HCT116 (cell line): ENCODE results near the gene COMMD1. TPM values are rescaled to one million over a fixed set of nuclear protein-coding genes. Genes with fewer than 3 reads are reported as not detected.
"Not testable (repeated sequence)": the region's sequence is repeated elsewhere in the genome, so short reads cannot be mapped to it uniquely, and the experiment has no call there.

Experiments
- ATAC-seq: fragments of 200-7000 bp; cut with Tn5 transposase; 2 replicates; pipeline ENCODE4 v1.9.1; 2020; ENCODE audit warnings: mild to moderate bottlenecking, moderate library complexity
- BruUV-seq: library from RNA; stranded (reverse); fragments of 400-500 nt; replicated peaks from 2 replicates; lab custom pipeline; 2021; lab: Mats Ljungman, UMichigan
- CTCF ChIA-PET: fragments of 300-600 bp; sonication (Branson Sonifier 250); formaldehyde crosslinking; loops from one replicate; lab custom pipeline; 2021; ENCODE audit warnings: antibody characterized with exemption; lab: Charles Lee
- POLR2A ChIA-PET: fragments of 300-600, 350-600 bp; sonication (Branson Sonifier 250); formaldehyde crosslinking; loops from one replicate; lab custom pipeline; 2021; ENCODE audit warnings: antibody characterized with exemption; lab: Charles Lee
- RAD21 ChIA-PET, 2 experiments: fragments of 300-600 bp; sonication (Branson Sonifier 250); formaldehyde crosslinking; loops; one replicate each; lab custom pipeline; 2023; ENCODE audit warnings: low total read pairs in 2 of 2; ENCODE audit not compliant: uncharacterized antibody in 2 of 2, unreplicated experiment in 2 of 2, low non-redundant PET in 1 of 2; lab: Charles Lee
- DNase-seq: peaks from one replicate; pipeline ENCODE4 v3.0.0-alpha.2; 2010; ENCODE audit warnings: low read depth, low spot score
- H2AFZ ChIP-seq: fragments of 200-600 bp; shearing (Covaris generic), sonication (generic); 2 replicates; pipeline ENCODE4 v1.6.1; 2017; ENCODE audit warnings: low read depth, mixed run types, mixed read lengths, antibody characterized with exemption, low read length; ENCODE audit not compliant: poor library complexity, severe bottlenecking
- H3K27ac ChIP-seq: 2 replicates; pipeline ENCODE4 v1.5.1; 2012; ENCODE audit warnings: low read depth, low read length
- H3K27me3 ChIP-seq: fragments of 200-600 bp; sonication (generic); 2 replicates; pipeline ENCODE4 v1.6.1; 2016; ENCODE audit warnings: mixed run types, low read length, mixed read lengths; ENCODE audit not compliant: insufficient read depth
- H3K36me3 ChIP-seq, 2 experiments: fragments of 200-500 bp in 1 of 2; fragments of 200-600 bp in 1 of 2; sonication (Bioruptor generic) in 1 of 2; sonication (generic) in 1 of 2; 2 replicates each; pipeline versions ENCODE4 v1.5.1 to v1.6.1; 2014 to 2016; ENCODE audit warnings: low read length in 2 of 2, inconsistent platforms in 1 of 2, mixed read lengths in 1 of 2, mixed run types in 1 of 2; ENCODE audit not compliant: insufficient read depth in 2 of 2, control insufficient read depth in 1 of 2
- H3K4me1 ChIP-seq, 2 experiments: fragments of 200-600 bp in 1 of 2; sonication (generic) in 1 of 2; 2 replicates each; pipeline versions ENCODE4 v1.5.1 to v1.6.1; 2012 to 2017; ENCODE audit warnings: low read length in 2 of 2, inconsistent platforms in 1 of 2, mild to moderate bottlenecking in 1 of 2, mixed read lengths in 1 of 2, mixed run types in 1 of 2, moderate library complexity in 1 of 2; ENCODE audit not compliant: insufficient read depth in 2 of 2, control insufficient read depth in 1 of 2
- H3K4me2 ChIP-seq: fragments of 200-600 bp; sonication (generic); 2 replicates; pipeline ENCODE4 v1.6.1; 2017; ENCODE audit warnings: mixed run types, low read length, mixed read lengths
- H3K4me3 ChIP-seq, 2 experiments: fragments of 200-600 bp in 1 of 2; sonication (generic) in 1 of 2; replicated peaks in 1 of 2; 2 replicates each; pipeline ENCODE4 v1.5.1; 2011 to 2016; ENCODE audit warnings: low read length in 2 of 2, control low read depth in 1 of 2, low read depth in 1 of 2, mild to moderate bottlenecking in 1 of 2, mixed read lengths in 1 of 2, mixed run types in 1 of 2
- H3K79me2 ChIP-seq: fragments of 200-600 bp; sonication (generic); 2 replicates; pipeline ENCODE4 v1.6.1; 2017; ENCODE audit warnings: mild to moderate bottlenecking, mixed run types, low read length, moderate library complexity, mixed read lengths; ENCODE audit not compliant: insufficient read depth
- H3K9ac ChIP-seq: fragments of 200-600 bp; sonication (generic); 2 replicates; pipeline ENCODE4 v1.6.1; 2016; ENCODE audit warnings: low read length, mixed read lengths
- H3K9me2 ChIP-seq: fragments of 200-600 bp; sonication (generic), shearing (Covaris generic); 2 replicates; pipeline ENCODE4 v1.6.1; 2017; ENCODE audit warnings: mixed run types, mild to moderate bottlenecking, moderate library complexity; ENCODE audit not compliant: insufficient read depth
- H3K9me3 ChIP-seq, 2 experiments: fragments of 200-500 bp in 1 of 2; fragments of 200-600 bp in 1 of 2; sonication (Bioruptor generic) in 1 of 2; sonication (generic) in 1 of 2; 2 replicates each; pipeline ENCODE4 v1.6.1; 2014 to 2017; ENCODE audit warnings: low read length in 2 of 2, mixed read lengths in 2 of 2, inconsistent platforms in 1 of 2, low read depth in 1 of 2, mild to moderate bottlenecking in 1 of 2, mixed run types in 1 of 2, moderate library complexity in 1 of 2; ENCODE audit not compliant: control insufficient read depth in 1 of 2, insufficient read depth in 1 of 2
- H4K20me1 ChIP-seq: fragments of 200-600 bp; sonication (generic), shearing (Covaris generic); 2 replicates; pipeline ENCODE4 v1.6.1; 2017; ENCODE audit warnings: mixed run types, mild to moderate bottlenecking, moderate library complexity; ENCODE audit not compliant: insufficient read depth
- CEBPB ChIP-seq: IDR thresholded peaks from 2 replicates; pipeline ENCODE4 v1.6.1; 2012; ENCODE audit warnings: low read depth
- JUND ChIP-seq: IDR thresholded peaks from 2 replicates; pipeline ENCODE4 v1.6.1; 2012
- SIN3A ChIP-seq: IDR thresholded peaks from 2 replicates; pipeline ENCODE4 v1.6.1; 2012; ENCODE audit warnings: low read depth
- SRF ChIP-seq: IDR thresholded peaks from 2 replicates; pipeline ENCODE4 v1.6.1; 2012; ENCODE audit warnings: low read depth
- YY1 ChIP-seq: IDR thresholded peaks from 2 replicates; pipeline ENCODE4 v1.6.1; 2011; ENCODE audit warnings: low read length, low read depth, moderate library complexity, mild to moderate bottlenecking; ENCODE audit not compliant: insufficient replicate concordance; ENCODE audit errors: extremely low read depth
- intact Hi-C: fragments of 100-400 bp; cut with micrococcal nuclease; formaldehyde crosslinking; loops from 2 replicates; pipeline ENCODE4 v1.10.0; 2022
- total RNA-seq: library from RNA; stranded (reverse); gene quantifications from one replicate; pipeline ENCODE4 v1.2.1, GENCODE V29; 2021; ENCODE audit not compliant: unreplicated experiment
- TF ChIP-seq, protein P1 (sequence below): IDR thresholded peaks from 2 replicates; pipeline ENCODE4 v1.6.1; 2011; ENCODE audit warnings: mild to moderate bottlenecking, low read length, moderate library complexity; ENCODE audit not compliant: insufficient replicate concordance; ENCODE audit errors: extremely low read depth

COMMD1 gene
- total RNA-seq, 1 experiment from 2014 or later = 16.1 TPM

DNA sequence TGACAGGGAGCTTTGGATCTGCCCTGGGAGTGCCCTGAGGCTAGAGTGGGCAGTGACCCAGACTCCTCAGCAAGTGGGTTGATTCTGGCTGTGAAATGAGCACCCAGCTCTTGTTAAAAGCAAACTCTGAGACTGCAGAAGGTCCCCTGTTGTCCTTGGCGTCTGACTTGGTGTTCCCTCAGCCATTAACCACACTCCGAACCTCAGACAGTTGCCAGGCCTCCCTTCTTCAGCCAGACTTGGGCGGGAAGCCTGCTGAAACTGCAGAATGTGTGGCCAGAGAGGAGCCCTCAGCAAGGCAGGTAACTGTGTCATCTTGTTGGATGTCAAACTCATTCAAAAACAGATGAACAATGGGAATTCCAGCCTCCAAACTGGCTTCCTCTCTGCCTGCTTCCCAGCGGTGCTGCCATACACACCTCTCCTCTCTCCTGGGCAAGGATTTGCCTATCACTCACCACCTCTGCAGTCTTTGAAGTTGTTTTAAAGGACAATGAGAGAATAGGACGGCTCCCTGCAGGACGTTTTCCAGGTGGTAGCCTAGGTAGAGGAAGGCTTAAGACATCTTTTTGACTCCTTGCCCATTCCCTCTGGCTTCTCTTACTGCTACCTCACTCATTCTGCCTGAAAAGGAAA lies 251.5 kb downstream of the COMMD1 start (continued):
- TF ChIP-seq YY1 (no peak), JUND (no peak), SRF (no peak), SIN3A (no peak)
- TF ChIP-seq, protein P1, sequence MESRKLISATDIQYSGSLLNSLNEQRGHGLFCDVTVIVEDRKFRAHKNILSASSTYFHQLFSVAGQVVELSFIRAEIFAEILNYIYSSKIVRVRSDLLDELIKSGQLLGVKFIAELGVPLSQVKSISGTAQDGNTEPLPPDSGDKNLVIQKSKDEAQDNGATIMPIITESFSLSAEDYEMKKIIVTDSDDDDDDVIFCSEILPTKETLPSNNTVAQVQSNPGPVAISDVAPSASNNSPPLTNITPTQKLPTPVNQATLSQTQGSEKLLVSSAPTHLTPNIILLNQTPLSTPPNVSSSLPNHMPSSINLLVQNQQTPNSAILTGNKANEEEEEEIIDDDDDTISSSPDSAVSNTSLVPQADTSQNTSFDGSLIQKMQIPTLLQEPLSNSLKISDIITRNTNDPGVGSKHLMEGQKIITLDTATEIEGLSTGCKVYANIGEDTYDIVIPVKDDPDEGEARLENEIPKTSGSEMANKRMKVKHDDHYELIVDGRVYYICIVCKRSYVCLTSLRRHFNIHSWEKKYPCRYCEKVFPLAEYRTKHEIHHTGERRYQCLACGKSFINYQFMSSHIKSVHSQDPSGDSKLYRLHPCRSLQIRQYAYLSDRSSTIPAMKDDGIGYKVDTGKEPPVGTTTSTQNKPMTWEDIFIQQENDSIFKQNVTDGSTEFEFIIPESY = no peak
- TF ChIP-seq, all 23 proteins: peak for 0

DNA sequence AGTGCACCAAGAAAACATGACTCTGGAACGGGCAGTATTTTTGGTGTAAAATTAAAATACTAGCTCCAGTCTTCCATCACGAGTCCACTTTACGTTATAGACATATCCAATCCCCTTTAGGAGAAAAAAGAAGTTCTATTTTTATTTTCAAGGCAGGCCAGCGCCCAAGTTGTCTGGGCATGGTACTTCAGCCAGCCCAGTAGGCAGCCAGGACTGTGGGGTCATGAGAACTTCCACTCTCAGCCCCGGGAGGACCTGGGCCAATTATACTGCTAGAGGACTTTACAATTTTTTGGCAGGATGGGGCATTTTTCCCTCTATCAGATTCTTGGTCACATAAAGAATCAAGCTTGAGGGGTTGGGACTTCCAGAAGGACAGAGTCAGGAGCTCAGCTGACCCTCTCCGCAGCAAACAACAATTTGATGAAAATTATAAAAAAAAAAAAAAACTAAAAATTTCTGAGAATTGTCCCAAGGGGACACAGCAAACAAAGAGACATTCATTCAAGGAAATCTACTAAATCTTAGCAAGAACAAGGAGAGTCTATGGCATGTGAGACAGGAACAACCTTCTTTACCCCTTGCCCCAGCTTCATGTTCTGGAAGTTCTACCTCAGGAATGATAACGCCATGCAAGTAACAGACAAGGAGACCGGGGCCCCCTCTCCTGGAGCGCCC lies 253.1 kb downstream of the COMMD1 start:
- Histone ChIP-seq H3K4me2 (no peak overlapping the region), H2AFZ (no peak overlapping the region), H3K4me1 (no peaks in the 10 kb centered on the region), H3K27ac (no peak overlapping the region), H3K27me3 (no peaks in the 10 kb centered on the region), H3K79me2 (no peaks in the 10 kb centered on the region), H3K4me3 (no peak overlapping the region), H3K36me3 (no peaks in the 10 kb centered on the region), H3K9ac (no peak overlapping the region), H3K9me2 (no peaks in the 10 kb centered on the region), H3K9me3 (no peaks in the 10 kb centered on the region), H4K20me1 (no peaks in the 10 kb centered on the region)
- no TSS peak for BruUV-seq
- TF ChIP-seq CEBPB = no peak
- ATAC-seq (no peak), DNase-seq (no peak)
- ChIA-PET CTCF (no interaction called here), RAD21 (no interaction called here), POLR2A (no interaction called here)
- intact Hi-C loops = no loop called here

DNA sequence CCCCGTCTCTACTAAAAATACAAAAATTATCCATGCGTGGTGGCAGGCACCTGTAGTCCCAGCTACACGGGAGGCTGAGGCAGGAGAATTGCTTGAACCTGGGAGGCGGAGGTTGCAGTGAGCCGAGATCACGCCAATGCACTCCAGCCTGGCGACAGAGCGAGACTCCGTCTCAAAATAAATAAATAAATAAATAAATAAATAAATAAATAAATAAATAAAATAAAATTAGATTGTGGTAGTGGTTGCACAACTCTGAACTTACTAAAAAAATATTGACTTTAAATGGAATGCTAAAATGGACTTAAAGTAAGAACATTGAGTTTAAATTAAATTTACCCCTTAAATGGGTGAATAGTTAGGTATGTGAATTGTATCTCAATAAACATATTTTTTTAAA lies 255.2 kb downstream of the COMMD1 start:
- ATAC-seq, RAD21 ChIA-PET, H3K27me3 ChIP-seq, H3K9me2 ChIP-seq, H3K4me3 ChIP-seq, intact Hi-C loops, H3K4me1 ChIP-seq, DNase-seq, POLR2A ChIA-PET, H3K9me3 ChIP-seq, H3K9ac ChIP-seq, H2AFZ ChIP-seq, CTCF ChIA-PET, H3K36me3 ChIP-seq, BruUV-seq, H3K27ac ChIP-seq, H3K4me2 ChIP-seq, H4K20me1 ChIP-seq, H3K79me2 ChIP-seq: not testable (repeated sequence)
